GM18511 (cell line): Measurements from ENCODE around the gene WDR20.
"Not testable (repeated sequence)": the region's sequence is repeated elsewhere in the genome, so short reads cannot be mapped to it uniquely, and the experiment has no call there.

Experiments
- ATAC-seq: cut with Tn5 transposase; IDR thresholded peaks from one replicate; pipeline ENCODE4 v1.9.1; 2021; ENCODE audit warnings: mild to moderate bottlenecking, moderate library complexity; ENCODE audit not compliant: unreplicated experiment

Gene WDR20

GRCh38 chr14:102170061-102170460 is 30.4 kb downstream of the WDR20 start:
- no peak for ATAC-seq

GRCh38 chr14:102171173-102172020 is 31.7 kb downstream of the WDR20 start:
- no peak for ATAC-seq

GRCh38 chr14:102172021-102172272 is 32.2 kb downstream of the WDR20 start:
- not testable (repeated sequence) for ATAC-seq

GRCh38 chr14:102172721-102173120 is 33.0 kb downstream of the WDR20 start:
- ATAC-seq = not testable (repeated sequence)

GRCh38 chr14:102177161-102177560 is 37.5 kb downstream of the WDR20 start:
- no peak for ATAC-seq

GRCh38 chr14:102178806-102179205 is 39.1 kb downstream of the WDR20 start:
- no peak for ATAC-seq

GRCh38 chr14:102180248-102180998 is 40.7 kb downstream of the WDR20 start:
- ATAC-seq = no peak

- ATAC-seq = no peak
Observed at GRCh38 chr14:102181187-102181586, 41.5 kb downstream of the WDR20 start.

GRCh38 chr14:102182190-102182589 is 42.5 kb downstream of the WDR20 start:
- no peak for ATAC-seq

- no peak for ATAC-seq
Observed at GRCh38 chr14:102182936-102183619, 43.4 kb downstream of the WDR20 start.

- no peak for ATAC-seq
Observed at GRCh38 chr14:102183886-102184285, 44.2 kb downstream of the WDR20 start.

- no peak for ATAC-seq
Observed at GRCh38 chr14:102184316-102185035, 44.8 kb downstream of the WDR20 start.

GRCh38 chr14:102185360-102185759 is 45.7 kb downstream of the WDR20 start:
- ATAC-seq = no peak

GRCh38 chr14:102187044-102187443 is 47.3 kb downstream of the WDR20 start:
- no peak for ATAC-seq

GRCh38 chr14:102187568-102188001 is 47.9 kb downstream of the WDR20 start:
- no peak for ATAC-seq

- no peak for ATAC-seq
Observed at GRCh38 chr14:102188187-102188586, 48.5 kb downstream of the WDR20 start.

GRCh38 chr14:102189874-102190273 is 50.2 kb downstream of the WDR20 start:
- ATAC-seq = no peak

- ATAC-seq = no peak
Observed at GRCh38 chr14:102192840-102193502, 53.3 kb downstream of the WDR20 start.

- no peak for ATAC-seq
Observed at GRCh38 chr14:102194856-102195255, 55.2 kb downstream of the WDR20 start.

- no peak for ATAC-seq
Observed at GRCh38 chr14:102195446-102195845, 55.7 kb downstream of the WDR20 start.
